ENCODE results near the gene CUX1. TPM values are rescaled to one million over a fixed set of nuclear protein-coding genes. Genes with fewer than 3 reads are reported as not detected.
"Not testable (repeated sequence)": the region's sequence is repeated elsewhere in the genome, so short reads cannot be mapped to it uniquely, and the experiment has no call there.

The CUX1 gene
- total and polyA plus RNA-seq, 2 of the 13 experiments (the other 11 are each of a cell fraction or from before 2014, with no cell fraction given), result 13.7 to 14.9 TPM

DNA sequence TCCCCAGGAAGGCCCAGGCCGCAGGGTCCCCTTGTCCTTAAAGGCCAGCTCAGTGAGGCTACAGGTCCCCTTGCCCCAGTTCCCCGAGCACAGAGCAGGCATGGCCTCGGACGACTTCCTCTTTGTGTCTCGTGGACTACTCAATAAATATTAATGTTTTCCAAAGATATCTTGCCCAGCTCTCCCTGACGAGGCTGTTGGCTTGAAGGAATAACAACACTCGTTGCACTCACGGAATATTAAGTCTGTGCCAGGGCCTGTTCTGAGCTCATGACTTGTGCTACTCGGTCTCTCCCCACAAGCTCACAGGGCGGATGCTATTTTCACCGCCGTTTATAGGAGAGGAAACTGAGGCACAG is 68.2 kb downstream of the CUX1 start (continued):
- TF ChIP-seq, protein P1, sequence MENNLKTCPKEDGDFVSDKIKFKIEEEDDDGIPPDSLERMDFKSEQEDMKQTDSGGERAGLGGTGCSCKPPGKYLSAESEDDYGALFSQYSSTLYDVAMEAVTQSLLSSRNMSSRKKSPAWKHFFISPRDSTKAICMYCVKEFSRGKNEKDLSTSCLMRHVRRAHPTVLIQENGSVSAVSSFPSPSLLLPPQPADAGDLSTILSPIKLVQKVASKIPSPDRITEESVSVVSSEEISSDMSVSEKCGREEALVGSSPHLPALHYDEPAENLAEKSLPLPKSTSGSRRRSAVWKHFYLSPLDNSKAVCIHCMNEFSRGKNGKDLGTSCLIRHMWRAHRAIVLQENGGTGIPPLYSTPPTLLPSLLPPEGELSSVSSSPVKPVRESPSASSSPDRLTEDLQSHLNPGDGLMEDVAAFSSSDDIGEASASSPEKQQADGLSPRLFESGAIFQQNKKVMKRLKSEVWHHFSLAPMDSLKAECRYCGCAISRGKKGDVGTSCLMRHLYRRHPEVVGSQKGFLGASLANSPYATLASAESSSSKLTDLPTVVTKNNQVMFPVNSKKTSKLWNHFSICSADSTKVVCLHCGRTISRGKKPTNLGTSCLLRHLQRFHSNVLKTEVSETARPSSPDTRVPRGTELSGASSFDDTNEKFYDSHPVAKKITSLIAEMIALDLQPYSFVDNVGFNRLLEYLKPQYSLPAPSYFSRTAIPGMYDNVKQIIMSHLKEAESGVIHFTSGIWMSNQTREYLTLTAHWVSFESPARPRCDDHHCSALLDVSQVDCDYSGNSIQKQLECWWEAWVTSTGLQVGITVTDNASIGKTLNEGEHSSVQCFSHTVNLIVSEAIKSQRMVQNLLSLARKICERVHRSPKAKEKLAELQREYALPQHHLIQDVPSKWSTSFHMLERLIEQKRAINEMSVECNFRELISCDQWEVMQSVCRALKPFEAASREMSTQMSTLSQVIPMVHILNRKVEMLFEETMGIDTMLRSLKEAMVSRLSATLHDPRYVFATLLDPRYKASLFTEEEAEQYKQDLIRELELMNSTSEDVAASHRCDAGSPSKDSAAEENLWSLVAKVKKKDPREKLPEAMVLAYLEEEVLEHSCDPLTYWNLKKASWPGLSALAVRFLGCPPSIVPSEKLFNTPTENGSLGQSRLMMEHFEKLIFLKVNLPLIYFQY (CRISPR knock-in tag; IDR thresholded peaks at IDR 0.05; ENCODE audit: borderline replicate concordance), result no peak
- TF ChIP-seq AGO2 (optimal IDR thresholded peaks at IDR 0.05; ENCODE audit: low read depth, low read length) (no peak), ZNF775 (CRISPR knock-in tag; IDR thresholded peaks at IDR 0.05; ENCODE audit: borderline replicate concordance) (no peak)

DNA sequence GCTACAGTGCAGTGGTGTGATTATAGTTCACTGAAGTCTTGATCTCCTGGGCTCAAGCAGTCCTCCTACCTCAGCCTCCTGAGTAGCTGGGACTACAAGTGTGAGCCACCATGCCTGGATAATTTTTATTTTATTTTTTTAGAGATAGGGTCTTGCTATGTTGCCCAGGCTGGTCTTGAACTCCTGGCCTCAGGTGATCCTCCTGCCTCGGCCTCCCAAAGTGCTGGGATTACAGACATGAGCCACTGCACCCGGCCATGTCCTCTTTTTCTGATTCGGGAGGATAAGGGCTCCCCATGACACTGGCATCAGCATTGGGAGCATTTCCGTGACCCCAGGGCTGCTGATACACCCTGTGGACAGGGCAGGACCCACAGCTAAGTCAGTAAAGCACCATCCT is 69.9 kb downstream of the CUX1 start:
- WGBS (ENCODE audit: low lambda C conversion rate), result 97% methylated on average over 4 of the region's 4 CpGs

More for the DNA sequence above, 69.9 kb downstream of the CUX1 start:
- H4K20me1 ChIP-seq (ENCODE audit: insufficient read depth, low read length); H3K27ac ChIP-seq (ENCODE audit: extremely low read length, insufficient read depth, low read length); H3K4me2 ChIP-seq (ENCODE audit: low read depth, low read length); H2AFZ ChIP-seq (ENCODE audit: low read length); DNase-seq (ENCODE audit: low spot score); H3K4me3 ChIP-seq (replicated peaks in 1 of 3; ENCODE audit: insufficient read depth in 1 of 3, low read depth in 2 of 3, low read length in 3 of 3); H3K9me3 ChIP-seq (ENCODE audit: low read length); in situ Hi-C loops (cut with HindIII; ENCODE audit: extremely low pct_ligation_motif_present, low pct_unique_long_range_greater_than_20kb); CTCF ChIA-PET (ENCODE audit: low intra/inter-chr PET ratio, low total read pairs); H3K36me3 ChIP-seq (replicated peaks in 1 of 2; ENCODE audit: control insufficient read depth in 1 of 2, insufficient read depth in 2 of 2, low read length in 2 of 2); H3K9ac ChIP-seq (ENCODE audit: insufficient read depth, low read depth, low read length); FAIRE-seq; POLR2A ChIA-PET; BruUV-seq (replicated peaks); ATAC-seq; H3K27me3 ChIP-seq (ENCODE audit: control insufficient read depth in 1 of 2, insufficient read depth in 2 of 2, low read length in 2 of 2): not testable (repeated sequence)
- intact Hi-C loops (cut with micrococcal nuclease; ENCODE audit: unreplicated experiment), result loop anchor here (10.0 kb wide), 1 partner anchor 127 kb away; no protein-coding TSS in a partner anchor
- H3K4me1 ChIP-seq (ENCODE audit: insufficient read depth, low read length), result peaks cover 46% of the 10 kb centered on the region
- peak; percentile 9; the same call in 1 of the 2 replicates for TF ChIP-seq ZNF121 (CRISPR knock-in tag; IDR thresholded peaks at IDR 0.05)
- H3K79me2 ChIP-seq (ENCODE audit: insufficient read depth, low read length), result peaks cover 68% of the 10 kb centered on the region
